SK-N-SH (cell line): Measurements from ENCODE around the gene MAD1L1. TPM values are rescaled to one million over a fixed set of nuclear protein-coding genes. Genes with fewer than 3 reads are reported as not detected.
A peak's percentile ranks its signal among the peaks of the same experiment; 100 is the strongest.

ENCODE experiments used
- CTCF ChIA-PET: fragments of 300-600, 350-600 bp; formaldehyde crosslinking; extraction: SDS; loops from one replicate; lab custom pipeline; 2021; lab: Yijun Ruan, JAX
- POLR2A ChIA-PET: fragments of 350-600 bp; sonication (Branson Sonifier 250); formaldehyde crosslinking; extraction: SDS; loops from one replicate; lab custom pipeline; 2020; ENCODE audit warnings: antibody characterized with exemption, inconsistent platforms; lab: Yijun Ruan, JAX
- DNase-seq: peaks from one replicate; pipeline ENCODE4 v3.0.0; 2012
- H2AFZ ChIP-seq: fragments of 200-600 bp; sonication (generic); 2 replicates; pipeline ENCODE4 v1.8.1; 2016; ENCODE audit warnings: antibody characterized with exemption, mild to moderate bottlenecking, low read depth
- H3F3A ChIP-seq: fragments of 200-600 bp; sonication (generic); replicated peaks from 2 replicates; pipeline ENCODE3; 2016; ENCODE audit warnings: antibody characterized with exemption, mild to moderate bottlenecking; ENCODE audit not compliant: insufficient read depth
- H3K27ac ChIP-seq, 2 experiments: fragments of 200-500 bp in 1 of 2; fragments of 200-600 bp in 1 of 2; sonication (Bioruptor generic) in 1 of 2; sonication (generic), shearing (Covaris generic) in 1 of 2; 2 replicates each; pipeline versions ENCODE4 v1.5.1 to v1.6.1; 2014 to 2016; ENCODE audit warnings: low read depth in 2 of 2, inconsistent platforms in 1 of 2, low read length in 1 of 2, mild to moderate bottlenecking in 1 of 2, mixed read lengths in 1 of 2
- H3K27me3 ChIP-seq: fragments of 200-600 bp; sonication (generic), shearing (Covaris generic); 2 replicates; pipeline ENCODE4 v1.6.1; 2016; ENCODE audit warnings: mixed run types; ENCODE audit not compliant: insufficient read depth
- H3K36me3 ChIP-seq, 2 experiments: fragments of 200-500 bp in 1 of 2; fragments of 200-600 bp in 1 of 2; sonication (Bioruptor generic) in 1 of 2; sonication (generic) in 1 of 2; replicated peaks in 1 of 2; 2 replicates each; pipeline versions ENCODE3 to v1.5.1; 2014 to 2016; ENCODE audit warnings: low read length in 1 of 2, mild to moderate bottlenecking in 1 of 2; ENCODE audit not compliant: insufficient read depth in 2 of 2, control insufficient read depth in 1 of 2
- H3K4me1 ChIP-seq, 2 experiments: fragments of 200-500 bp in 1 of 2; fragments of 200-600 bp in 1 of 2; sonication (Bioruptor generic) in 1 of 2; sonication (generic), shearing (Covaris generic) in 1 of 2; 2 replicates each; pipeline versions ENCODE4 v1.5.1 to v1.6.1; 2014 to 2016; ENCODE audit warnings: low read depth in 1 of 2, low read length in 1 of 2, mixed run types in 1 of 2; ENCODE audit not compliant: insufficient read depth in 2 of 2, control insufficient read depth in 1 of 2
- H3K4me2 ChIP-seq: fragments of 200-600 bp; sonication (generic), shearing (Covaris generic); 2 replicates; pipeline ENCODE4 v1.6.1; 2017; ENCODE audit warnings: mixed run types
- H3K4me3 ChIP-seq, 2 experiments: fragments of 200-500 bp in 1 of 2; fragments of 200-600 bp in 1 of 2; sonication (Bioruptor generic) in 1 of 2; sonication (generic), shearing (Covaris generic) in 1 of 2; 2 replicates each; pipeline versions ENCODE4 v1.5.1 to v1.8.1; 2014 to 2016; ENCODE audit warnings: low read depth in 2 of 2, inconsistent platforms in 1 of 2, low read length in 1 of 2, mild to moderate bottlenecking in 1 of 2, mixed read lengths in 1 of 2, moderate library complexity in 1 of 2
- H3K79me2 ChIP-seq: fragments of 200-600 bp; sonication (generic); 2 replicates; pipeline ENCODE4 v1.8.1; 2017; ENCODE audit warnings: mild to moderate bottlenecking; ENCODE audit not compliant: insufficient read depth
- H3K9ac ChIP-seq: fragments of 200-600 bp; sonication (generic); 2 replicates; pipeline ENCODE4 v1.6.1; 2017; ENCODE audit warnings: mixed run types
- H3K9me2 ChIP-seq: fragments of 200-600 bp; sonication (generic); 2 replicates; pipeline ENCODE4 v1.6.1; 2017; ENCODE audit warnings: mixed run types
- H3K9me3 ChIP-seq: fragments of 200-600 bp; sonication (generic); 2 replicates; pipeline ENCODE4 v1.6.1; 2017; ENCODE audit warnings: mixed run types, mild to moderate bottlenecking, moderate library complexity
- H4K20me1 ChIP-seq: fragments of 200-600 bp; sonication (generic); 2 replicates; pipeline ENCODE4 v1.6.1; 2017; ENCODE audit warnings: mild to moderate bottlenecking, mixed run types; ENCODE audit not compliant: insufficient read depth
- FOXM1 ChIP-seq: IDR thresholded peaks from 2 replicates; pipeline ENCODE4 v1.4.0; 2012; ENCODE audit warnings: low read depth, mild to moderate bottlenecking
- GATA2 ChIP-seq: sonication (generic); formaldehyde crosslinking; IDR thresholded peaks from 2 replicates; pipeline ENCODE4 v1.5.0; 2020; ENCODE audit warnings: mild to moderate bottlenecking, missing genetic modification reagents
- MEF2A ChIP-seq: IDR thresholded peaks from 2 replicates; pipeline ENCODE4 v1.4.0; 2012; ENCODE audit warnings: low read depth, borderline replicate concordance
- MXI1 ChIP-seq: IDR thresholded peaks from 2 replicates; pipeline ENCODE4 v1.6.1; 2012; ENCODE audit warnings: mild to moderate bottlenecking, low read depth, low read length, improper control_type of control experiment
- RCOR1 ChIP-seq: fragments of 150-350 bp; IDR thresholded peaks from 2 replicates; pipeline ENCODE4 v1.6.1; 2017; ENCODE audit warnings: antibody characterized with exemption, low read length
- TCF12 ChIP-seq: IDR thresholded peaks from 2 replicates; pipeline ENCODE4 v1.4.0; 2012
- USF1 ChIP-seq: IDR thresholded peaks from 2 replicates; pipeline ENCODE4 v1.4.0; 2012; ENCODE audit warnings: low read depth, borderline replicate concordance
- YY1 ChIP-seq: IDR thresholded peaks from 2 replicates; pipeline ENCODE4 v1.4.0; 2012; ENCODE audit warnings: low read depth, mild to moderate bottlenecking
- WGBS: methylation state at CpG from one replicate; pipeline ENCODE4 v1.1.6; 2017; ENCODE audit warnings: low lambda C conversion rate; 5-methylcytosine and 5-hydroxymethylcytosine counted together
- polyA plus RNA-seq, 3 experiments: library from polyadenylated mRNA; depleted of rRNA; stranded (reverse); fragments of >200 nt; gene quantifications; 2 replicates each; pipeline ENCODE4 v1.2.3, GENCODE V29; 2012
- TF ChIP-seq, protein P1 (sequence below): fragments of 200-600 bp; sonication (generic); IDR thresholded peaks from 2 replicates; pipeline ENCODE4 v1.6.1; 2017; ENCODE audit warnings: antibody characterized with exemption, mild to moderate bottlenecking, moderate library complexity

Gene MAD1L1
- polyA plus RNA-seq, 1 of the 3 experiments (the other 2 are of a cell fraction), result 46.2 TPM

GRCh38 chr7:1922071-1922869, 310.5 kb downstream of the MAD1L1 start:
- no peak overlapping the region for H3K9ac ChIP-seq
- no peaks in the 10 kb centered on the region for H3F3A ChIP-seq
- H3K4me1 ChIP-seq, result peaks cover 0 to 39% of the 10 kb centered on the region in 2 experiments; a peak in 1 of 4 replicates
- 82% methylated on average over 42 of the region's 42 CpGs for WGBS
- TF ChIP-seq GATA2 (CRISPR knock-in tag), result peak; percentile 60
- TF ChIP-seq RCOR1, result 0 out of 2 replicates have a peak, but pooled peaks have one; percentile 6
- peak; percentile 76; the same call in 1 of the 2 replicates for TF ChIP-seq MXI1
- no peak for TF ChIP-seq YY1
- no peaks in the 10 kb centered on the region for H3K9me2 ChIP-seq
- peaks cover 0 to 2% of the 10 kb centered on the region in 2 experiments for H3K36me3 ChIP-seq
- peaks cover 3% of the 10 kb centered on the region; the same call in 1 of the 2 replicates for H4K20me1 ChIP-seq
- no peaks in the 10 kb centered on the region for H3K27me3 ChIP-seq
- POLR2A ChIA-PET, result interaction anchor here (0.8 kb wide), 1 partner anchor 84 kb away, joined by 3 read pairs; no protein-coding TSS in a partner anchor
- H3K27ac ChIP-seq, result peak overlapping the region in 1 of 2 experiments; percentile 87; a peak in 2 of 4 replicates
- DNase-seq, result peak; percentile 93
- no peak overlapping the region for H3K4me2 ChIP-seq
- CTCF ChIA-PET, result interaction anchor here (0.7 to 1.8 kb wide), 14 partner anchors 11 to 337 kb away, joined by 3 to 9 read pairs (median 4); no protein-coding TSS in a partner anchor
- peak overlapping the region in 1 of 2 experiments; percentile 9; a peak in 1 of 4 replicates for H3K4me3 ChIP-seq
- no peak overlapping the region for H2AFZ ChIP-seq
- no peaks in the 10 kb centered on the region for H3K9me3 ChIP-seq
- H3K79me2 ChIP-seq, result peaks cover 8% of the 10 kb centered on the region

DNA sequence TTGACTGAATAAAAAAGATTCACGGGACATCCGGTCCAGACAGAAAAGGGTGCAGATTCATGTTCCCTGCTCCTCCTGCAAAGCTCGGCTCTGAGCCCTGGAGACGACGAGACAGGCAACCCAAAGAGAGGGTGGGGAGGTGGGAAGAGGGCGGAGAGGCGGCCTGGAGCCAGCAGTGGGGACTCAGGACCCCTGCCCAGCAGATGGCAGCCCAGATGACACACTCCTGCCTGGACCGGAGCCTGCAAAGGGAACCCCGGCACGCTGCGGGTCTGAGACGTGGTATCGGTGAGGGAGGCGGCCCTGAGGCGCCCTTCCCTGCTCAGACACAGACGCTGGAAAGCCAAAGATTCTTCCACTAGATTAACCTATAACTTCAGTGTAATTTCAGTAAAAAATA, 311.9 kb downstream of the MAD1L1 start:
- Histone ChIP-seq H2AFZ (no peak overlapping the region), H4K20me1 (peaks cover 3% of the 10 kb centered on the region; the same call in 1 of the 2 replicates), H3K4me3 (no peak overlapping the region), H3K27me3 (no peaks in the 10 kb centered on the region), H3K9me3 (no peaks in the 10 kb centered on the region), H3K4me2 (no peak overlapping the region), H3K36me3 (peaks cover 0 to 2% of the 10 kb centered on the region in 2 experiments), H3K79me2 (peaks cover 4% of the 10 kb centered on the region; the same call in 1 of the 2 replicates), H3K9ac (no peak overlapping the region), H3K9me2 (no peaks in the 10 kb centered on the region), H3K4me1 (peaks cover 0 to 44% of the 10 kb centered on the region in 2 experiments; a peak in 1 of 4 replicates), H3F3A (no peaks in the 10 kb centered on the region), H3K27ac (no peak overlapping the region)
- TF ChIP-seq FOXM1 (no peak), MXI1 (no peak), TCF12 (no peak), GATA2 (CRISPR knock-in tag) (no peak), USF1 (no peak), MEF2A (no peak)
- TF ChIP-seq, protein P1, sequence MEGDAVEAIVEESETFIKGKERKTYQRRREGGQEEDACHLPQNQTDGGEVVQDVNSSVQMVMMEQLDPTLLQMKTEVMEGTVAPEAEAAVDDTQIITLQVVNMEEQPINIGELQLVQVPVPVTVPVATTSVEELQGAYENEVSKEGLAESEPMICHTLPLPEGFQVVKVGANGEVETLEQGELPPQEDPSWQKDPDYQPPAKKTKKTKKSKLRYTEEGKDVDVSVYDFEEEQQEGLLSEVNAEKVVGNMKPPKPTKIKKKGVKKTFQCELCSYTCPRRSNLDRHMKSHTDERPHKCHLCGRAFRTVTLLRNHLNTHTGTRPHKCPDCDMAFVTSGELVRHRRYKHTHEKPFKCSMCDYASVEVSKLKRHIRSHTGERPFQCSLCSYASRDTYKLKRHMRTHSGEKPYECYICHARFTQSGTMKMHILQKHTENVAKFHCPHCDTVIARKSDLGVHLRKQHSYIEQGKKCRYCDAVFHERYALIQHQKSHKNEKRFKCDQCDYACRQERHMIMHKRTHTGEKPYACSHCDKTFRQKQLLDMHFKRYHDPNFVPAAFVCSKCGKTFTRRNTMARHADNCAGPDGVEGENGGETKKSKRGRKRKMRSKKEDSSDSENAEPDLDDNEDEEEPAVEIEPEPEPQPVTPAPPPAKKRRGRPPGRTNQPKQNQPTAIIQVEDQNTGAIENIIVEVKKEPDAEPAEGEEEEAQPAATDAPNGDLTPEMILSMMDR, result no peak
- ChIA-PET POLR2A (no interaction called here), CTCF (no interaction called here)
- WGBS, result 95% methylated on average over 16 of the region's 16 CpGs
- DNase-seq, result no peak
